ENCODE results near the gene SVIL.

The SVIL gene

GRCh38 chr10:29537799-29538198 lies 97.0 kb downstream of the SVIL start:
- no peak for TF ChIP-seq FOXM1 (IDR thresholded peaks at IDR 0.05; ENCODE audit: borderline replicate concordance, low read depth)
- TF ChIP-seq USF1 (IDR thresholded peaks at IDR 0.05) = no peak
- no peak for TF ChIP-seq EP300 (IDR thresholded peaks at IDR 0.05; ENCODE audit: borderline replicate concordance)
- no peak for TF ChIP-seq TEAD4 (IDR thresholded peaks at IDR 0.05)
- TF ChIP-seq TCF12 (IDR thresholded peaks at IDR 0.05; ENCODE audit: low read depth) = no peak
- TF ChIP-seq, protein P1, sequence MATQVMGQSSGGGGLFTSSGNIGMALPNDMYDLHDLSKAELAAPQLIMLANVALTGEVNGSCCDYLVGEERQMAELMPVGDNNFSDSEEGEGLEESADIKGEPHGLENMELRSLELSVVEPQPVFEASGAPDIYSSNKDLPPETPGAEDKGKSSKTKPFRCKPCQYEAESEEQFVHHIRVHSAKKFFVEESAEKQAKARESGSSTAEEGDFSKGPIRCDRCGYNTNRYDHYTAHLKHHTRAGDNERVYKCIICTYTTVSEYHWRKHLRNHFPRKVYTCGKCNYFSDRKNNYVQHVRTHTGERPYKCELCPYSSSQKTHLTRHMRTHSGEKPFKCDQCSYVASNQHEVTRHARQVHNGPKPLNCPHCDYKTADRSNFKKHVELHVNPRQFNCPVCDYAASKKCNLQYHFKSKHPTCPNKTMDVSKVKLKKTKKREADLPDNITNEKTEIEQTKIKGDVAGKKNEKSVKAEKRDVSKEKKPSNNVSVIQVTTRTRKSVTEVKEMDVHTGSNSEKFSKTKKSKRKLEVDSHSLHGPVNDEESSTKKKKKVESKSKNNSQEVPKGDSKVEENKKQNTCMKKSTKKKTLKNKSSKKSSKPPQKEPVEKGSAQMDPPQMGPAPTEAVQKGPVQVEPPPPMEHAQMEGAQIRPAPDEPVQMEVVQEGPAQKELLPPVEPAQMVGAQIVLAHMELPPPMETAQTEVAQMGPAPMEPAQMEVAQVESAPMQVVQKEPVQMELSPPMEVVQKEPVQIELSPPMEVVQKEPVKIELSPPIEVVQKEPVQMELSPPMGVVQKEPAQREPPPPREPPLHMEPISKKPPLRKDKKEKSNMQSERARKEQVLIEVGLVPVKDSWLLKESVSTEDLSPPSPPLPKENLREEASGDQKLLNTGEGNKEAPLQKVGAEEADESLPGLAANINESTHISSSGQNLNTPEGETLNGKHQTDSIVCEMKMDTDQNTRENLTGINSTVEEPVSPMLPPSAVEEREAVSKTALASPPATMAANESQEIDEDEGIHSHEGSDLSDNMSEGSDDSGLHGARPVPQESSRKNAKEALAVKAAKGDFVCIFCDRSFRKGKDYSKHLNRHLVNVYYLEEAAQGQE (IDR thresholded peaks at IDR 0.05; ENCODE audit: low read depth) = no peak
- TF ChIP-seq ZBTB7A (IDR thresholded peaks at IDR 0.05; ENCODE audit: low read depth) = no peak
- TF ChIP-seq YY1 (IDR thresholded peaks at IDR 0.05; ENCODE audit: low read depth) = no peak
- TF ChIP-seq TAF1 (IDR thresholded peaks at IDR 0.05; ENCODE audit: low read depth) = no peak
- TF ChIP-seq NFIC (IDR thresholded peaks at IDR 0.05) = no peak
- TF ChIP-seq CREB1 (IDR thresholded peaks at IDR 0.05; ENCODE audit: low read depth) = no peak

- TF ChIP-seq, protein P1 (IDR thresholded peaks at IDR 0.05; ENCODE audit: low read depth) = no peak
- TF ChIP-seq TEAD4 (IDR thresholded peaks at IDR 0.05) = no peak
- TF ChIP-seq TCF12 (IDR thresholded peaks at IDR 0.05; ENCODE audit: low read depth) = no peak
- no peak for TF ChIP-seq YY1 (IDR thresholded peaks at IDR 0.05; ENCODE audit: low read depth)
- no peak for TF ChIP-seq USF1 (IDR thresholded peaks at IDR 0.05)
- TF ChIP-seq FOXM1 (IDR thresholded peaks at IDR 0.05; ENCODE audit: borderline replicate concordance, low read depth) = no peak
Measured at GRCh38 chr10:29535778-29536453, 98.9 kb downstream of the SVIL start.

DNA sequence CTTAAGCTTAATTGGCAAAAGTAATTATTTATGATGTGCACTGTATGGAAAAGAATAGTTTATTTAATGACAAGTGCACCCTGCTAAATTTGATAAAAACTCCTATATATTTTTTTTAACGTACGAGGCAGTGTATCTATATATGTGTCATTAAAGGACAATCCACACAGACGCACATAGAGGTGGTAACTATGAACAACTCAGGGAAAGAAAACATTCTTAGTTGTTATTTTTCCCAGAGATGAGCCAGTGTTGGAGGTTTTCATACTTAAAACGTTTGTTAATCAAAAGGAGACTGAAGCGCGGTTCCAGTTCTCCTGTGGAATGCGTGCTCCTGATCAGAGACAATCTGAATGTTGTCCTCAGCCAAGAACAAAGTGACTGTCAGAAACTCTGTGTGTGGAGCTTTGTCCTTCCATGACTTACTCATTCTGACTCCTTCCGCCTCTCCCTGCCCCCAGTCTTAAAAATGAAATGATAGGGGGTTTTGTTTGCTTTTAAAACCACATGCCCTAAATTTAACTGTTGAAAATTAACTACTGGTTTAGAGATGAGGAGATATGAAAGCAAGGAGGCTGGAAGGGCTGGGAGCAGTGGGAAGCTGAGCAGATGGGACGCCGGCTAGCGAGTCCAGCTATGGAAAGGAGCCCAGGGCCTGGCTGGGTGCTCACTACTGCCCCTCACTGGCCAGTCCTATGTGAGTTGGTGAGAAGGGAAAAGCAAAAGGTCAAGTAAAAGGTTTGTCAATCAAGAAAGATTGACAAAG lies 99.6 kb downstream of the SVIL start:
- TF ChIP-seq, protein P1 (IDR thresholded peaks at IDR 0.05; ENCODE audit: low read depth) = no peak
- TF ChIP-seq, protein P2, sequence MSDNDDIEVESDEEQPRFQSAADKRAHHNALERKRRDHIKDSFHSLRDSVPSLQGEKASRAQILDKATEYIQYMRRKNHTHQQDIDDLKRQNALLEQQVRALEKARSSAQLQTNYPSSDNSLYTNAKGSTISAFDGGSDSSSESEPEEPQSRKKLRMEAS (IDR thresholded peaks at IDR 0.05) = no peak
- TF ChIP-seq EGR1 (IDR thresholded peaks at IDR 0.05) = no peak

GRCh38 chr10:29534590-29534989 lies 100.2 kb downstream of the SVIL start:
- TF ChIP-seq YY1 (IDR thresholded peaks at IDR 0.05; ENCODE audit: low read depth) (no peak), EP300 (IDR thresholded peaks at IDR 0.05; ENCODE audit: borderline replicate concordance) (no peak), TEAD4 (IDR thresholded peaks at IDR 0.05) (no peak)

- TF ChIP-seq EP300 (IDR thresholded peaks at IDR 0.05; ENCODE audit: borderline replicate concordance) (no peak), CREB1 (IDR thresholded peaks at IDR 0.05; ENCODE audit: low read depth) (no peak), TCF12 (IDR thresholded peaks at IDR 0.05; ENCODE audit: low read depth) (no peak), EGR1 (IDR thresholded peaks at IDR 0.05) (no peak), ZBTB7A (IDR thresholded peaks at IDR 0.05; ENCODE audit: low read depth) (no peak), USF1 (IDR thresholded peaks at IDR 0.05) (no peak), FOXM1 (IDR thresholded peaks at IDR 0.05; ENCODE audit: borderline replicate concordance, low read depth) (no peak), TAF1 (IDR thresholded peaks at IDR 0.05; ENCODE audit: low read depth) (no peak)
- TF ChIP-seq, protein P1 (IDR thresholded peaks at IDR 0.05; ENCODE audit: low read depth) = no peak
Measured at GRCh38 chr10:29533696-29534285, 101.0 kb downstream of the SVIL start.
